Iris pigment epithelial cell (primary cell): ENCODE data around the gene FAM20C.
"Not testable (repeated sequence)": the region's sequence is repeated elsewhere in the genome, so short reads cannot be mapped to it uniquely, and the experiment has no call there.

Experiments
- DNase-seq: peaks from one replicate; pipeline ENCODE4 v3.0.0-alpha.2; 2011; ENCODE audit warnings: low read depth

FAM20C gene

DNA sequence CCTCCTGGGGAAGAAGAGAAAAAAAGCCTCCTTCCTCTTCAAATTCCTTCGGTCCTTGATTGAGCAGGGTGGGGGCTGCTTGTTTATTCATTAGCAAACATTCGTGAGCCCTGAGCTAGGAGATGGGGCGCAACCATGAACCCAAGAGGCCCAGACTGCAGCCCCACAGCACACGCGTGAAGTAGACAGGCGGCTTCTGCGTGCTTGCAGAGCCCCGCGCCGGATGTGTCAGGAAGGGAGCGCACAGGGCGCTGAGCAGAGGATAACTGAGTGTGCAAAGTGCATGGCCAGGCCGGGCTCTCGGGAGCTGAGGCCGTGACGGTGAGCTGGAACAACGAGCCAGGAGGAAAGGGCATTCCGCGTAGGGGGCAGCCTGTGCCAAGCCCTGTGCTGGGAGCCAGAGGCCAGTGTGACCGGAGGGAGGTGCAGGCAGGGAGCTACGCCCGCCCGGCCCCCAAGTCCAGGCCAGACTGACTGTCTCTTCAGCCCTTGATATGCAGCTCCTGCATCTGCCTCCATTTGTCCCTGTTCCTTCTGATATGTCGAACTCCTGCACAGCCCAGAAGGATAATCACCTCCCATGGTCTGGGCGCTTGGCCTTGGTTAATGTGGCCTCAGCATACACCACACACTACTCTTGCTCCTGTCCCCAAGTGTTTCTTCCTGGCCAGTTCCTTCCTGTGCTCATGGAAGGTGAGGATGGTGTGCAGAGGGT is 102.2 kb downstream of the FAM20C start:
- DNase-seq = no peak

DNA sequence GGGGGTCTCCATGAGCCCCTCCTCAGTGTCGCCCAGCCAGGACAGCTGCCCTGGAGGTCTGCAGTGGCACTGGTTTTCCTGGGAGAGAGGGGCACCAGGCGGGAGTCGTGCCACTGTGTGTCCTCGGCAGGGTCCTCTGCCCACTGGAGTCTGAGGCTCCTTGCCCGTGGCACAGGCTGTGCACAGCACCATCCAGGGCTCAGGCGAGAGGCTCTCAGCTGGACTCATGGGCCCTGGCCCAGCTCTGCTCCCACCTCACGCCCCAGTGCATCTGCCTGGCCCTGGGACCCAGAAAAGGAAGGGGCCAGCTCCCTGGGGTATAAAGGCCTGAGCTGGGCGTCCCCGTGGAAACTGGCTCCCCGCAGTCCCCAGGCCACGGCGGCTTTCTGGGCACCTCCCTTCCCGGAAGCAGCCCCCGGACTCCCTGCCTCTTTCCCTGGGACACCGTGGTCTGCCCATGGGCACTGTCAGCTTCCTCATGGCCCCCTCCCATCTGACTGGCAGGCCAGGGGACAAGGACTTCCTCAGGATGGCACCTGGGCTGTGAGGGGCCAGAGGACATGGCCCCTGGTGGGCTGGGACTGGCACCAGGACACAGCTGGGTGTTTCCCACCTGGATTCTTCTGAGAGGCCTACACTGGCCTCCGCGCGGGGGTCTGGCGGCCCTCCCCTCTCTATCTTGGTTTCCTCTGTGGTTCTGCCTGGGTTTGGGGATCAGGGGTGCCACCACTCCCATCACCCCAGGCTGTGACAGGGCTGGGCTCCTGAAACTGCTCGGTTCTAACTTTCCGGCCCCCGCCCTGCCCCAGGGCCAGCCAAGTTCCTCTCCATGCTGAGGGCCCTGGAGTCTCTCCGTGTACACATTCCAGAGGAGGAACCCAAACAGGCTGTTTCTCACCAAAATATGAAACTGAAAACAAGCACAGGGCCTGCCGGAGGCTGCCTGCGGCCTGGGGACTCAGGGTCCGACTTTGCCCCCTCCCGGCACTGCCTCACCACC is 103.1 kb downstream of the FAM20C start:
- no peak for DNase-seq

DNA sequence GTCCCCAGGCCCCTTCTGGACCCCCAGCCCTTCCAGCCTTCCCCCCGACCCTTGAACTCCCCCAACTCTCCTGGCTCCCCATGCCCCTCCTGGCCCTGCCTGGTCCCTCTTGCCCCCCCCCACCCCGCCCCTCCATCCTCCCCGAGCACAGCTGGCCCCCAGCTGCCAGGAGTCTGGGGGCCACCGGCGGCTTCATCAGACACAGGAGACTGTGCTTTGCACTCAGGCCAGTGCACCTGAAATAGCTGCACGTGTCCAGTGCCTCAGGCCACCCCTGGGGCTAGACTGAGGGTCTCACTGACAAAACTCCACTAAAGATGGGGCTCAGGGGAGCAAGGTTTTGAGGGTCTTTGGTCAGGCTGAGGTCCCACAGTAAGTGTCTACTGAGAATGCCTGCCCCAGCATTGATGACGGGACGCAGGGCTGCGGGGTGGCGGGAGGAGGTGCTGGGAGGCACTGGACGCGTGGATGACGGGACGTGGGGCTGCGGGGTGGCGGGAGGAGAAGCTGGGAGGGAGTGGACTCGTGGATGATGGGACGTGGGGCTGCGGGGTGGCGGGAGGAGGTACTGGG is 104.1 kb downstream of the FAM20C start:
- DNase-seq = no peak

- DNase-seq = not testable (repeated sequence)
Measured at GRCh38 chr7:297141-297540, 104.8 kb downstream of the FAM20C start.

DNA sequence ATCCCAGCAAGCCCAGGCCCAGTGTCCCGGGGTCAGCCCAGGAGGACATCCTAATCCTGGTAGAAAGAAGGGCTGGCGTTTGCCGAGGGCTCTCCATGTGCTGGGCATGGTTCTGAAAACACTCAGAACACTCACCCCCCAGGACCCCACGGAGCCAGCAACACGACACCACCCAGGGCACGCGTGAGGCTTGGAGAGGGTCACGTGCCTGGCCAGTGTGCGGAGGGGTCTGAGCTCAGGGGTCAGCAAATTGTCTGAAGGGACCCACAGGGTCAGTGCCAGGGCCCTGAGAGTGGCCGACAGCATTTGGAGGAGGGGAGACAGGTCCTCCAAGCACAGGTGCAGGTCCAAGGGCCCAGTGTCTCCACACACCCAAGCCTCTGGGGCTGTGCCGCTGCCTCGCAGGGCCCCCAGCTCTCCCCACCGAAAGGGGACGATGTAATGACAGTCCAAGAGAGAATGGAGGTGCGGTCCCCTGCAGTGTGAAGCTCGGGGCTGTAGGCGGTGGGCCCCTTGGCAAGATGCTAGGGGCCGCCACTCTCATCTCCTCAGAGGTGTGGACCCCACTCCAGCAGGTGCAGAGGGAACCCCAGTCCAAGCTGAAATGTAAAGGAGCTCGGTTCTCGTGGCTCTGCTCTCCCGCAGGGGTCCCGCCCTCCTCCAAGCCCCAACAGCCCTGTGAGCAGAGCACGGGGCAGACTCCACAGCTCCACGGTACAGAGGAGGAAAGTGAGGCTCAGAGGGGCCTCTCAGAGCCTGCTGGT is 105.4 kb downstream of the FAM20C start:
- no peak for DNase-seq

DNA sequence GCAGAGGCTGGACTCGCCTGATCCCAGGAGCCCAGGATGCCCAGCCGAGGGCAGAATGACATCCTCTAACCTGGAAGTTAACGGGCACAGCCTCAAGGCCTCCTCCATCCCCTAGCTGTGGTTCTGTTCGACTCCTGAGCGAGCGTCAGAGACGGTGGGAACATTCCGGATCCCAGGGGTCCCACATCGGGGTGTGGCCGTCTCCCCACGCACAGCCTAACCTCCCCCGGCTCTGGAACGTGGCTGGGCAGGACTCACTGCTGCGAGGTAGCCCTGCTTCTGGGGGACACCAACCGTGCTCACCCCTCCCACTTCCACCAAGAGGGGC is 106.0 kb downstream of the FAM20C start:
- DNase-seq = no peak

DNA sequence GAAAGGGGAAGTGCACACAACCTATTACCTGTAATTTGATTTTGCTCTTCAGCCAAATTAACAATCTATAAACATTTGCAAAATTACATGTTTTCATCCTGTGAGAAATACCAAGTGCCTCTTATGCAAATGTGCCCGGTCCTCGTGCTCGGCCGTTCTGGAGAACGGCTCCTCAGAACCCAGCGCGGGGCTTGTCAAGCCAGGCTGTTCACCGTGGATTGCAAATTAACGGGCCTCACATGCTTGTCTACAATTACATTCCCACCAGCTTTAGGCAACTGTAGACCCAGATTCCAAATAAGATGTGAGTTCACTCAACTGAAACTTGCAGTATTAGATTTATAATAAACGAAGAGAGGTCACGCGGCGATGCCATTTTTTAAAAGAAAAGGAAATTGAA is 106.4 kb downstream of the FAM20C start:
- no peak for DNase-seq

DNA sequence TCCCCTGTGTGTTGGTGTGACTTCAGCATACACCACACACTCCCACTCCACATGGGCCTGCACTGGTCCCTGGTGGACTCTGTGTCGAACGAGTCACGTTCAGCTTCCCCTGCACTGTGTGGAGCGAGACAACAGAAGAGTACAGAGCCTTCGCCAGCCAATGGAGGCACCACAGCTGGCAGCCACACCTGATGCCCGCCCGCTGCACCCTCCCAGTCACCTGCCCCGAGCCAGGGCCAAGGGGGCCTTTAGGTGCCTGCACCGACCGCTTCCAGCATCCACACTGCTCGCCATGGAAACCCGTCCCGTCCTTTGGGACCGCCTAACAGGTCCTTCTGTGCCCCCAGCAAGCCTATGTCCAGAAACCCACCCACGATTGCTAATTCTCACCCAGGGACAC is 106.8 kb downstream of the FAM20C start:
- DNase-seq = no peak

- DNase-seq = no peak
Measured at GRCh38 chr7:299628-300027, 107.3 kb downstream of the FAM20C start.

GRCh38 chr7:300048-300447 is 107.7 kb downstream of the FAM20C start:
- no peak for DNase-seq

DNA sequence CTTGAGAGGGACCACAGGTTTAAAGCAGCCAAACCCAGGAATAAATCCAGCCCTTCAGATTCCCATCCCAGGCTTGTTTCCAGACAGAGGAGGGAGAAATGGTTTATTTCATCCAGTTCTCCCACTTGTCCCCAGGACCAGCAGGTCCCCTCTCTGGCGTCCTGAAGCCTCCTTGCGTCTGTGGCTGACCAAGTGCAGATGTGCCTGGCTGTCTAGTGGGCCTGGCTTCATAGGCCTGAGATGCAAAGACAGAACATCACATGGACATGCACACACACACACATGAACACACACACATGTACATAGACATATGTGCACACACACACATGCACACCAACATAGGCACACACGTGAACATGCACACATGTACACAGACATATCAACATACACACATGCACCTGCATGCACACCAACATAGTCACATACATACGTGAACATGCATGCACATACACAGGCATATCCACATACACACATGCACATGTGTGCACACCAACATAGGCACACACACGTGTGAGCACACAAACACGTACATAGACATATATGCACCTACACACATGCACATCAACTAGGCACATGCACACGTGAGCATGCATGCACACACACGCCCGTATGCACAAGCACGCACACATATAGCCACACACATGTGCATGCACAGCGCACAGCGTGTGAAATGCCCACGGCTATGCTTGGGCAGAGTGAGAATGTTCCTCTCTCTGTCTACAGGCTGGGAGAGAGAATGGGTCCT is 108.3 kb downstream of the FAM20C start:
- DNase-seq = no peak

GRCh38 chr7:301291-302053 is 109.1 kb downstream of the FAM20C start:
- DNase-seq = no peak

DNA sequence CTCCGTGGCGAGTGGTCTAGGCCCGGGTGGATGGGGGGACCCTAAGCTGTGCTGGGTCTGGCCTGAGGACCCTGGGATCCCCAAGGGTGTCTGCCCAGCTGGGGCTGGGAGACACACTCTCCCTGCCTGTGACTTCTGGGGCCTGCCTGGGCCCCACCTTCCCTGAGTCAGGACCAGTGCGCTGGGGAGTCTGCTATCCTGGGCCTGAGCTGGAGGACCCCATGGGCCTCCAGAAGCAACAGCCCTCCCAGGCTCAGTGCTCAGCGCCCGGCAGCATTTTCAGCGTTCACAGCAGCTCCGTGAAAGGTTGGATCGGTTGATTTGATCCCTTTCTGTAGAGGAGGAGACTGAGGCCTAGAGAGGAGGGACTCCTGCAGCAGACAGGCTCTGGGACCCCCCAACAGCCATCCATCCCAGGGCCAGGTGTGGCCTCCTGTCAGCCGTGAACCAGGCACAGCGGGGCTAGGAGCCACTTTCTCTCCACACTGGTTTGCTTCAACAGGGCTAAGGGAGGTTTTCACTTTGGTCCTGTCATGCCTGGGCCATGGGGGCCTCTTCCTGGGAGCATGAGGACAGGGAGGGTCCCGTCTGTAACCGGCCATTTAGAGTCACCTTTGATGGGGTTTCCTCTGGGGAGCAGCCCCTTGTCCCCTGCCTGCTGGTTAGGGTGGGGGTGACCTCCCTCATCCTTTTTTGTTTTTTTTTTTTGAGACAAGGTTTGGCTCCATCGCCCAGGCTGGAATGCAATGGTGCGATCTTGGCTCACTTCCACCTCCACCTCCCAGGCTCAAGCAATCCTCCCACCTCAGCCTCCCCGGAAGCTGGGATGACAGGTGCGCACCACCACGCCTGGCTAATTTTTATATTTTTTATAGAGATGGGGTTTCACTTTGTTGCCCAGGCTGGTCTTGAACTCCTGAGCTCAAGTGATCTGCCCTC is 110.0 kb downstream of the FAM20C start:
- DNase-seq = no peak

DNA sequence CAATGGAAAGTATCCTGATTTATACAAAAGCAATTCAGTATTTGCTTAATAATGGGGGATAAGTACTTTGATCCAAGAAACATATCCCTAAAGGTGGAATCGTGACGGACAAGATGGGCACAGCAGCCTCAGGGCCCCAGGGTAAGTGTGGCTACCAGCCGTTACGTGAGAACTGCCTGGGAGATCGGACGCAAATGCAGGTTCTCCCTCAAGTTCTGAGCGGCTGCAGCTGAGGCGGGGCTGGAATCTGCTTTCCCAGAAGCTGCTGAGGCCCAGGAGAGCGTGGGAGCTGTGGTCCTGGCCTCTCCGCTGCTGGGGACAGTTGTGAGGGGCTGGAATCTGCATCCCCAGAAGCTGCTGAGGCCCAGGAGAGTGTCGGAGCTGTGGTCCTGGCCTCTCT is 111.1 kb downstream of the FAM20C start:
- DNase-seq = no peak

DNA sequence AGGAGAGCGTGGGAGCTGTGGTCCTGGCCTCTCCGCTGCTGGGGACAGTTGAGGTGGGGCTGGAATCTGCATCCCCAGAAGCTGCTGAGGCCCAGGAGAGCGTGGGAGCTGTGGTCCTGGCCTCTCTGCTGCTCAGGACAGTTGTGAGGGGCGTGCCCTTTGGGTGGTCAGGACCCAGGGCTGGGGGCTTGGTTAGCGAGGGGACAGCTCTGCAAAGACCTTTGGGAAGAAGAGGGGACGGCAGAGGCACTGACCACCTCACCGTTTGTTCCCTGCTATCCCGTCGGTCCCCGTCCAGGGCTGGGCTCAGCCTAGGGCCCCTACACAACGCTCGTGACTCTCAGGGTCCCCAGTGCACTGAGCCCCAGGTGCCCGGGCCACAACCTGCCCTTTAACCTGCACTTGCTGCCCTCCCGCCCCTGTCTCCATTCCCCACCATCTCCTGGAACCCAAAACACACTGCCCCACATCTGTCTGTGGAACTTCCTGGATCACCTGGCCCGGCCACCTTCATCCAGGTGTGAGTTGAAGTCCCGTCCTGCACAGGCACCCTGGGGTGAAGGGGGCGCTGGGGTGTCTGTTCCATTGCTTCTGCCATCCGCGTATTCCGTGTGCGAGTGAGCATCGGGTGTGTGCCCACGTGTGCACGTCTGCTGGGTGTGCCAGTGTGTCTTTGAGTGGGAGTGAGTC is 111.7 kb downstream of the FAM20C start:
- DNase-seq = no peak

GRCh38 chr7:304574-305409 is 112.4 kb downstream of the FAM20C start:
- DNase-seq = no peak

DNA sequence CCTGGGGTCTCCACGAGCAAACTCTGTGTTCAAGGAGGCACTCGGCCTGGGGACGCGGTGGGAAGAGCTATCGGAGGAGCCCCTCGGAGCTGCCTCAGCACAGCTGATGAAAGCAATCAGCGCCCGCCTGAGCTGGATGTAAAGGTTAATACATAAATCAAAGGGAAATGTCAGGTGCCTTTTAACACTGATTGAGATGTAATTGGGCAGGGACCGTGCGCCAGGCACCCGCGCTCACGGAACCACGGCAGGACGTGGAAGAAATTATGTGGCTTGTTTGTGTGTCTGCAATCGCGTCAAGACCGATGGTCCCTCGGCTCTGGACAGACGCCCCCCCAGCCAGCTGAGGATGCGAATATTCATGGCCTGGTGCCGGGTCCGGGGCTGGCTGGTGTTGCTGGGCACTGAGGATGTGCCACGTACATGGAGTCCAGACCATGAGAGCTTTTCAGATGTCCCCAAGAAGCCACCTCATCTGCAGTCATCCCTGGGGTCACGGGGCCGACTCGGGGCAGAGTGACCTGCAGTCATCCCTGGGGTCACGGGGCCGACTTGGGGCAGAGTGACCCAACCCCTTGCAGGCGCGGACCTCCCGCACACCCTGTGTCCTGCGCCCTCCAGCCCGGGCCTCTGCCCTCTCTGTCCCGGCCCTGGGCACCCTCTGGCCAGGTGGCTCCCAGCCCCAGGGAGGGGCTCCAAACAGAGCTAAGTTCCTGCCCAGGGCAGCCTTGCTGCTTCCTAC is 113.2 kb downstream of the FAM20C start:
- DNase-seq = no peak
